Measurements from ENCODE around the gene CCDC157. TPM values are rescaled to one million over a fixed set of nuclear protein-coding genes. Genes with fewer than 3 reads are reported as not detected.

CCDC157 gene
- total RNA-seq, 2 donors from 2014 or later: 3.1 to 10.5 TPM

GRCh38 chr22:30413745-30414524, 57.1 kb downstream of the CCDC157 start:
- H3K4me1 ChIP-seq: peaks cover 5% of the 10 kb centered on the region
- intact Hi-C loops (cut with DNase I): no loop called here
- no peaks in the 10 kb centered on the region for H3K9me3 ChIP-seq
- no peak overlapping the region for H3K27ac ChIP-seq
- TF ChIP-seq POLR2A (IDR thresholded peaks at IDR 0.05) (no peak), CTCF (IDR thresholded peaks at IDR 0.05) (no peak)
- no peak for DNase-seq
- no peak overlapping the region for H3K4me3 ChIP-seq
- H3K36me3 ChIP-seq (replicated peaks in 1 of 2; ENCODE audit: insufficient read depth in 1 of 2, low read depth in 2 of 2): peaks cover 0 to 2% of the 10 kb centered on the region in 2 donors
- ATAC-seq: no peak
- WGBS, 2 donors: 89 to 90% methylated on average over 5 of the region's 5 CpGs
- H3K27me3 ChIP-seq: no peaks in the 10 kb centered on the region

- ATAC-seq: no peak
- WGBS, 2 donors: 88 to 89% methylated on average over 4 of the region's 4 CpGs
- no peak overlapping the region for H3K27ac ChIP-seq
These were observed 57.8 kb downstream of the CCDC157 start for GRCh38 chr22:30414525-30415047.

GRCh38 chr22:30416403-30416802, 59.6 kb downstream of the CCDC157 start:
- TF ChIP-seq POLR2A (IDR thresholded peaks at IDR 0.05) (no peak), CTCF (IDR thresholded peaks at IDR 0.05) (no peak)
- no peak overlapping the region for H3K4me3 ChIP-seq
- ATAC-seq: no peak
- no peak overlapping the region for H3K27ac ChIP-seq
- H3K9me3 ChIP-seq: no peaks in the 10 kb centered on the region
- H3K4me1 ChIP-seq: peaks cover 10% of the 10 kb centered on the region
- intact Hi-C loops (cut with DNase I): no loop called here
- DNase-seq: no peak
- WGBS, 2 donors: 61 to 75% methylated on average over 2 of the region's 2 CpGs
- H3K27me3 ChIP-seq: no peaks in the 10 kb centered on the region
- H3K36me3 ChIP-seq (replicated peaks in 1 of 2; ENCODE audit: insufficient read depth in 1 of 2, low read depth in 2 of 2): peaks cover 0 to 2% of the 10 kb centered on the region in 2 donors

More at GRCh38 chr22:30414525-30415047, 57.8 kb downstream of the CCDC157 start:
- H3K27me3 ChIP-seq: no peaks in the 10 kb centered on the region
- peaks cover 0 to 2% of the 10 kb centered on the region in 2 donors for H3K36me3 ChIP-seq (replicated peaks in 1 of 2; ENCODE audit: insufficient read depth in 1 of 2, low read depth in 2 of 2)
- intact Hi-C loops (cut with DNase I): no loop called here
- H3K4me1 ChIP-seq: peaks cover 10% of the 10 kb centered on the region
- no peaks in the 10 kb centered on the region for H3K9me3 ChIP-seq
- TF ChIP-seq POLR2A (IDR thresholded peaks at IDR 0.05) (no peak), CTCF (IDR thresholded peaks at IDR 0.05) (no peak)
- no peak for DNase-seq
- no peak overlapping the region for H3K4me3 ChIP-seq

- H3K36me3 ChIP-seq (replicated peaks in 1 of 2; ENCODE audit: insufficient read depth in 1 of 2, low read depth in 2 of 2): peaks cover 0 to 2% of the 10 kb centered on the region in 2 donors
- no peaks in the 10 kb centered on the region for H3K27me3 ChIP-seq
- ATAC-seq (no peak), DNase-seq (no peak)
- peaks cover 13% of the 10 kb centered on the region for H3K4me1 ChIP-seq
- H3K9me3 ChIP-seq: no peaks in the 10 kb centered on the region
- TF ChIP-seq CTCF (IDR thresholded peaks at IDR 0.05): no peak
- TF ChIP-seq POLR2A (IDR thresholded peaks at IDR 0.05): no peak
- intact Hi-C loops (cut with DNase I): no loop called here
- WGBS, 2 donors: 30 to 38% methylated on average over 1 of the region's 1 CpG
- no peak overlapping the region for H3K4me3 ChIP-seq
- H3K27ac ChIP-seq: no peak overlapping the region
These were observed 60.0 kb downstream of the CCDC157 start for GRCh38 chr22:30416837-30417236.
